ENCODE measurements around the gene ZFYVE27.

GRCh38 chr10:97734021-97734420 is 2.9 kb upstream of the ZFYVE27 start:
- TF ChIP-seq POLR2AphosphoS5 (IDR thresholded peaks at IDR 0.05; ENCODE audit: low read depth, low read length) (no peak), POLR2A (IDR thresholded peaks at IDR 0.05; ENCODE audit: low read depth, low read length) (no peak), TAF1 (IDR thresholded peaks at IDR 0.05; ENCODE audit: low read depth, low read length) (no peak), SPI1 (IDR thresholded peaks at IDR 0.05; ENCODE audit: low read depth, low read length) (no peak), POU2F2 (IDR thresholded peaks at IDR 0.05; ENCODE audit: low read depth, low read length) (no peak)

Measured in GM12891 (cell line).